Neural progenitor cell (in vitro differentiated cells): ENCODE results near the gene ZNF836. TPM values are rescaled to one million over a fixed set of nuclear protein-coding genes. Genes with fewer than 3 reads are reported as not detected.

Experiments used
- DNase-seq: peaks from one replicate; pipeline ENCODE4 v3.0.0-alpha.2; 2016; ENCODE audit warnings: low spot score
- H2AFZ ChIP-seq: fragments of 200-600 bp; sonication (generic); replicated peaks from 2 replicates; pipeline ENCODE4 v1.6.1; 2016; ENCODE audit warnings: antibody characterized with exemption
- H3F3A ChIP-seq: fragments of 200-600 bp; sonication (generic); 2 replicates; pipeline ENCODE4 v1.6.1; 2016; ENCODE audit warnings: antibody characterized with exemption, low read depth
- H3K27ac ChIP-seq: fragments of 200-600 bp; sonication (generic); 2 replicates; pipeline ENCODE4 v1.5.1; 2016; ENCODE audit warnings: mild to moderate bottlenecking
- H3K27me3 ChIP-seq: fragments of 200-600 bp; sonication (generic); 2 replicates; pipeline ENCODE4 v1.6.1; 2016; ENCODE audit warnings: mild to moderate bottlenecking, moderate library complexity
- H3K36me3 ChIP-seq: fragments of 200-600 bp; sonication (generic); 2 replicates; pipeline ENCODE4 v1.5.1; 2016
- H3K4me1 ChIP-seq: fragments of 200-600 bp; sonication (generic); 2 replicates; pipeline ENCODE4 v1.6.1; 2016; ENCODE audit warnings: mixed run types
- H3K4me2 ChIP-seq: fragments of 200-600 bp; sonication (generic); 2 replicates; pipeline ENCODE4 v1.6.1; 2016
- H3K4me3 ChIP-seq: fragments of 200-600 bp; sonication (generic); 2 replicates; pipeline ENCODE4 v1.5.1; 2016
- H3K79me2 ChIP-seq: fragments of 200-600 bp; sonication (generic); 2 replicates; pipeline ENCODE4 v1.6.1; 2016; ENCODE audit warnings: low read depth
- H3K9ac ChIP-seq: fragments of 200-600 bp; sonication (generic); 2 replicates; pipeline ENCODE4 v1.6.1; 2016
- H3K9me3 ChIP-seq: fragments of 200-600 bp; sonication (generic); 2 replicates; pipeline ENCODE4 v1.5.1; 2016; ENCODE audit warnings: low read depth
- H4K20me1 ChIP-seq: fragments of 200-600 bp; sonication (generic); 2 replicates; pipeline ENCODE4 v1.6.1; 2016; ENCODE audit warnings: low read depth
- H3K27ac Mint-ChIP-seq: 3 replicates; pipeline ENCODE4 v1.8.0; 2021; ENCODE audit warnings: mixed read lengths
- H3K27me3 Mint-ChIP-seq: 2 replicates; pipeline ENCODE4 v1.8.0; 2022; ENCODE audit warnings: low read depth, mild to moderate bottlenecking, inconsistent platforms, moderate library complexity, mixed read lengths; ENCODE audit not compliant: insufficient read depth
- H3K36me3 Mint-ChIP-seq: 3 replicates; pipeline ENCODE4 v1.8.0; 2021; ENCODE audit warnings: mixed read lengths
- H3K4me1 Mint-ChIP-seq: 3 replicates; pipeline ENCODE4 v1.8.0; 2021; ENCODE audit warnings: mixed read lengths
- H3K4me3 Mint-ChIP-seq: 3 replicates; pipeline ENCODE4 v1.8.0; 2021; ENCODE audit warnings: mild to moderate bottlenecking, moderate library complexity, mixed read lengths
- H3K9me3 Mint-ChIP-seq: 3 replicates; pipeline ENCODE4 v1.8.0; 2020; ENCODE audit warnings: mixed read lengths
- EZH2 ChIP-seq: fragments of 200-600 bp; sonication (generic); IDR thresholded peaks from 2 replicates; pipeline ENCODE4 v1.6.1; 2017; ENCODE audit warnings: antibody characterized with exemption, mild to moderate bottlenecking, moderate library complexity
- EZH2phosphoT487 ChIP-seq: fragments of 200-600 bp; sonication (generic); IDR thresholded peaks from 2 replicates; pipeline ENCODE4 v1.6.1; 2017; ENCODE audit warnings: antibody characterized with exemption
- total RNA-seq: library from RNA; depleted of rRNA; stranded (reverse); fragments of >200 nt; gene quantifications from 2 replicates; pipeline ENCODE4 v1.2.3, GENCODE V29; 2015; ENCODE audit warnings: low replicate concordance
- TF ChIP-seq, protein P1 (sequence below): fragments of 200-600 bp; sonication (generic); IDR thresholded peaks from 2 replicates; pipeline ENCODE4 v1.5.1; 2017; ENCODE audit warnings: antibody characterized with exemption, mild to moderate bottlenecking

ZNF836 gene
- 8.3 and 8.8 TPM in 2 replicates for total RNA-seq

DNA sequence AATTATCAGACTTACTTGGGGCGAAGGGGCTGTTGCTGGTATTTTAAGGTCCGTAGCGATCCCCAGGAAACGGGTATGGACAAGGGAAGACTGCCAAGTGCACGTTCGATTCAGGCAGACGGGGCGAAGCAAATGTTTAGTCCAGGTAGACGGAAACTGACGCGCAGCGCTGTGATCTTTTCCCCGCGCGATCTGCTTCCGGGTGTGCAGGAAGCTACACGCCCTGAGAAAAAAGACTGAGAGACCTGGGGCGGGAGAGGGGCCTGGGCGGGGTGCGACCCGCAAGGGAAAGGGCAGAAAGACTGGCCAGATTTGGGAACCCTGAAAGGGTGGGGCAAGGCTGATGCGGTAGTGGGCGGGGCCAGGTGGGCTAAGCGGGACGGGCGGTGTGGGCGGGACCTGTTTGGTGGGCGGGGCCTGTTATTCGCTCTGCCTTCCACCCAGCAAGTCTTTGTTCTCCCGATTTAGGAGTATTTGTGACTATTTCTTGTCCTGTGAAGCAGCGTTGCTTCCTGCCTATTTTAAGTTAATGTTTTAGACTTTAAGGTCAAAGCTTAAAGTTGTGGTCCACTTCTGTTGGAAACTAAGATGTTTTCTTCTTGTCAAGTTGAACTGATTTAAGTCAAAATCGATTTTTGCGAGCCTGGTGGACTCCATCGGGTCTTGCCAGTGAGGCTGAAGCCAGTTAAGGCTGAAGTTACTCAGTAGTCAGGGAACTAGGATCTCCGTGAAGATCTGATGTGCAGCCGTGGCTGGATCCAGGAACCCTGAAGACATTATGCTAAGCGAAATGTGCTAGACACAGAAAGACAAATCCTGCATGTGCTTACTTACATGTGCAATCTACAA, at the start of gene ZNF836:
ZNF836 (minus strand) TSS at position 301 of the 849 bp plus-strand sequence. CDS start 3,549 bp downstream, outside the sequence.
- peaks cover 21% of the 10 kb centered on the region for H3K27me3 Mint-ChIP-seq
- H2AFZ ChIP-seq, result peak within 1 kb of the TSS; percentile 91
- no peak within 1 kb of the TSS for H3K27ac ChIP-seq
- H3K4me1 Mint-ChIP-seq, result peaks cover 15% of the 10 kb centered on the region
- no peaks in the 10 kb centered on the region for H3K36me3 ChIP-seq
- no peaks in the 10 kb centered on the region for H4K20me1 ChIP-seq
- peak within 1 kb of the TSS; percentile 87 for H3K4me2 ChIP-seq
- H3K27me3 ChIP-seq, result peaks cover 16% of the 10 kb centered on the region
- peaks cover 40% of the 10 kb centered on the region for H3K9me3 Mint-ChIP-seq
- no peaks in the 10 kb centered on the region for H3K4me1 ChIP-seq
- peaks cover 11% of the 10 kb centered on the region for H3F3A ChIP-seq
- H3K79me2 ChIP-seq, result no peaks in the 10 kb centered on the region
- H3K9ac ChIP-seq, result no peak within 1 kb of the TSS
- peak within 1 kb of the TSS; percentile 43 for H3K27ac Mint-ChIP-seq
- peaks cover 17% of the 10 kb centered on the region for H3K36me3 Mint-ChIP-seq
- peak within 1 kb of the TSS; percentile 80 for H3K4me3 ChIP-seq
- H3K4me3 Mint-ChIP-seq, result peak within 1 kb of the TSS; percentile 92
- TF ChIP-seq, protein P1, sequence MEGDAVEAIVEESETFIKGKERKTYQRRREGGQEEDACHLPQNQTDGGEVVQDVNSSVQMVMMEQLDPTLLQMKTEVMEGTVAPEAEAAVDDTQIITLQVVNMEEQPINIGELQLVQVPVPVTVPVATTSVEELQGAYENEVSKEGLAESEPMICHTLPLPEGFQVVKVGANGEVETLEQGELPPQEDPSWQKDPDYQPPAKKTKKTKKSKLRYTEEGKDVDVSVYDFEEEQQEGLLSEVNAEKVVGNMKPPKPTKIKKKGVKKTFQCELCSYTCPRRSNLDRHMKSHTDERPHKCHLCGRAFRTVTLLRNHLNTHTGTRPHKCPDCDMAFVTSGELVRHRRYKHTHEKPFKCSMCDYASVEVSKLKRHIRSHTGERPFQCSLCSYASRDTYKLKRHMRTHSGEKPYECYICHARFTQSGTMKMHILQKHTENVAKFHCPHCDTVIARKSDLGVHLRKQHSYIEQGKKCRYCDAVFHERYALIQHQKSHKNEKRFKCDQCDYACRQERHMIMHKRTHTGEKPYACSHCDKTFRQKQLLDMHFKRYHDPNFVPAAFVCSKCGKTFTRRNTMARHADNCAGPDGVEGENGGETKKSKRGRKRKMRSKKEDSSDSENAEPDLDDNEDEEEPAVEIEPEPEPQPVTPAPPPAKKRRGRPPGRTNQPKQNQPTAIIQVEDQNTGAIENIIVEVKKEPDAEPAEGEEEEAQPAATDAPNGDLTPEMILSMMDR, result no peak
- TF ChIP-seq EZH2 (no peak), EZH2phosphoT487 (no peak)
- no peaks in the 10 kb centered on the region for H3K9me3 ChIP-seq
- DNase-seq, result peak; percentile 92

DNA sequence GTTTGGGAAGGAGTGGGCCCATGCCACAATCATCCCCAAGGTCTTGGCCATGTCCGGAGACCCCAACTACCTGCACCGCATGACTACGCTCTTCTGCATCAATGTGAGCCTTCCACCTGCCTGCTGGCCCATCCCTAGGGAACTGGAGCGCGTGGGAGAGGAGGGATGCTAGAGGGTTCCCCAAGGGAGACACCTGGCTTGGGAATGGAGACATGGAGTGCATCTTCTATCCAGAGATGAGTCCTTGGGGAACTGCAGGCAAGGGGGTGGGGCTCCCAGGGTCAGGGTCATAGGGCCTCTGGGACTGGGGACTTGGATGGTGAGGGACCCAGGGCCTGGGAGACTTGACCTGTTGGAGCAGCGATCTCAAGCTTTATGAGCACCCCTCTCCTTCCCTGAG, 49.6 kb upstream of the ZNF836 start:
- Histone ChIP-seq H3K4me2 (no peak overlapping the region), H3K9me3 (no peaks in the 10 kb centered on the region), H3K27me3 (no peaks in the 10 kb centered on the region), H3K36me3 (peaks cover 5% of the 10 kb centered on the region), H3F3A (no peaks in the 10 kb centered on the region), H2AFZ (no peak overlapping the region), H3K27ac (no peak overlapping the region), H4K20me1 (no peaks in the 10 kb centered on the region), H3K9ac (no peak overlapping the region), H3K79me2 (no peaks in the 10 kb centered on the region), H3K4me3 (no peak overlapping the region), H3K4me1 (no peaks in the 10 kb centered on the region)
- Mint-ChIP-seq H3K4me1 (no peaks in the 10 kb centered on the region), H3K4me3 (no peak overlapping the region), H3K9me3 (no peaks in the 10 kb centered on the region), H3K27ac (no peak overlapping the region), H3K36me3 (peaks cover 75% of the 10 kb centered on the region), H3K27me3 (peaks cover 7% of the 10 kb centered on the region)
- DNase-seq, result no peak
- TF ChIP-seq EZH2, result no peak
- TF ChIP-seq EZH2phosphoT487, result no peak
- TF ChIP-seq, protein P1, result no peak

DNA sequence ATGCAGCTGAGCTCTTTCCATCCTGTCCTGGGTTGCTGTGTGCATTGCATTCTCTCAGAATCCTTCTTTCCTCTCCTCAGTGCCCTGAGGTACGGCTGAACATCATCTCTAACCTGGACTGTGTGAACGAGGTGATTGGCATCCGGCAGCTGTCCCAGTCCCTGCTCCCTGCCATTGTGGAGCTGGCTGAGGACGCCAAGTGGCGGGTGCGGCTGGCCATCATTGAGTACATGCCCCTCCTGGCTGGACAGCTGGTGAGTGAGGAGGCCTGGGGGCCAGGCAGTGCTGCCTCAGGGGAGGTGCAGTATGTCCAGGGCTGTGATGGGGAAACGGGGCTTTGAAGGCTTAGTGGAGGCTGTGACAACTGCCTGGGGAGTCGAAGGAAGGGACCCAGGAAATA, 48.2 kb upstream of the ZNF836 start:
- H3K27ac ChIP-seq, result no peak overlapping the region
- no peaks in the 10 kb centered on the region for H3K27me3 ChIP-seq
- no peak overlapping the region for H3K4me2 ChIP-seq
- H3K4me3 ChIP-seq, result no peak overlapping the region
- peaks cover 68% of the 10 kb centered on the region for H3K36me3 Mint-ChIP-seq
- peaks cover 5% of the 10 kb centered on the region for H3K27me3 Mint-ChIP-seq
- TF ChIP-seq EZH2phosphoT487 (no peak), EZH2 (no peak)
- TF ChIP-seq, protein P1, result no peak
- H3K27ac Mint-ChIP-seq, result no peak overlapping the region
- H3K4me1 Mint-ChIP-seq, result no peaks in the 10 kb centered on the region
- H3K9me3 Mint-ChIP-seq, result no peaks in the 10 kb centered on the region
- no peaks in the 10 kb centered on the region for H3K79me2 ChIP-seq
- no peaks in the 10 kb centered on the region for H3K9me3 ChIP-seq
- no peak overlapping the region for H3K9ac ChIP-seq
- H3F3A ChIP-seq, result no peaks in the 10 kb centered on the region
- H3K4me3 Mint-ChIP-seq, result no peak overlapping the region
- no peak overlapping the region for H2AFZ ChIP-seq
- no peaks in the 10 kb centered on the region for H3K4me1 ChIP-seq
- H4K20me1 ChIP-seq, result no peaks in the 10 kb centered on the region
- H3K36me3 ChIP-seq, result peaks cover 5% of the 10 kb centered on the region
- DNase-seq, result no peak
